Naive thymus-derived CD8-positive, alpha-beta T cell (primary cell): ENCODE measurements around the gene FAM107A. TPM values are rescaled to one million over a fixed set of nuclear protein-coding genes. Genes with fewer than 3 reads are reported as not detected.
A peak's percentile ranks its signal among the peaks of the same experiment; 100 is the strongest.

Experiments used
- ATAC-seq, 2 donors: fragments of 150-1000 bp; cut with Tn5 transposase in 1 of 2; sonication (Bioruptor Pico), chemical (Tn5 transposase) in 1 of 2; 1 replicate in 1 of 2; 2 replicates in 1 of 2; pipeline ENCODE4 v1.10.0; 2021; ENCODE audit warnings: mild to moderate bottlenecking in 2 of 2, moderate library complexity in 2 of 2
- POLR2A ChIA-PET: fragments of 350-600 bp; sonication (Branson Sonifier 250); formaldehyde crosslinking; loops from one replicate; lab custom pipeline; 2021; ENCODE audit warnings: antibody characterized with exemption; lab: Charles Lee
- DNase-seq, 10 donors: peaks; one replicate each; pipeline versions ENCODE4 v3.0.0 to v3.0.0-alpha.2; 2020 to 2022
- H3K27ac Mint-ChIP-seq, 10 donors: one replicate each; pipeline ENCODE4 v1.8.0; 2020 to 2022; ENCODE audit warnings: mild to moderate bottlenecking in 10 of 10, mixed read lengths in 10 of 10, moderate library complexity in 4 of 10, inconsistent platforms in 1 of 10
- H3K27me3 Mint-ChIP-seq, 5 donors: one replicate each; pipeline ENCODE4 v1.8.0; 2021 to 2022; ENCODE audit warnings: mixed read lengths in 5 of 5
- H3K36me3 Mint-ChIP-seq, 3 donors: one replicate each; pipeline ENCODE4 v1.8.0; 2020 to 2022; ENCODE audit warnings: mixed read lengths in 3 of 3, mild to moderate bottlenecking in 2 of 3, inconsistent platforms in 1 of 3
- H3K4me1 Mint-ChIP-seq, 4 donors: one replicate each; pipeline ENCODE4 v1.8.0; 2021 to 2022; ENCODE audit warnings: mixed read lengths in 4 of 4
- H3K4me3 Mint-ChIP-seq, 10 donors: one replicate each; pipeline ENCODE4 v1.8.0; 2020 to 2022; ENCODE audit warnings: mild to moderate bottlenecking in 10 of 10, mixed read lengths in 10 of 10, moderate library complexity in 6 of 10, inconsistent platforms in 1 of 10
- H3K9me3 Mint-ChIP-seq, 9 donors: one replicate each; pipeline ENCODE4 v1.8.0; 2020 to 2022; ENCODE audit warnings: mixed read lengths in 9 of 9, mild to moderate bottlenecking in 3 of 9, inconsistent platforms in 1 of 9, moderate library complexity in 1 of 9
- polyA plus RNA-seq, 3 donors: library from polyadenylated mRNA; unstranded; fragments of 300-500 nt; fragmentation: Illumina TruSeq; gene quantifications; one replicate each; pipeline ENCODE4 v1.2.3, GENCODE V29; 2021
- total RNA-seq, 8 experiments: library from RNA in 2 of 8; stranded (reverse) in 2 of 8; gene quantifications; one replicate each; pipeline ENCODE4 v1.2.3 and lab custom pipeline; 2021 to 2026

The FAM107A gene
- total and polyA plus RNA-seq, 5 experiments from 2014 or later = not detected

DNA sequence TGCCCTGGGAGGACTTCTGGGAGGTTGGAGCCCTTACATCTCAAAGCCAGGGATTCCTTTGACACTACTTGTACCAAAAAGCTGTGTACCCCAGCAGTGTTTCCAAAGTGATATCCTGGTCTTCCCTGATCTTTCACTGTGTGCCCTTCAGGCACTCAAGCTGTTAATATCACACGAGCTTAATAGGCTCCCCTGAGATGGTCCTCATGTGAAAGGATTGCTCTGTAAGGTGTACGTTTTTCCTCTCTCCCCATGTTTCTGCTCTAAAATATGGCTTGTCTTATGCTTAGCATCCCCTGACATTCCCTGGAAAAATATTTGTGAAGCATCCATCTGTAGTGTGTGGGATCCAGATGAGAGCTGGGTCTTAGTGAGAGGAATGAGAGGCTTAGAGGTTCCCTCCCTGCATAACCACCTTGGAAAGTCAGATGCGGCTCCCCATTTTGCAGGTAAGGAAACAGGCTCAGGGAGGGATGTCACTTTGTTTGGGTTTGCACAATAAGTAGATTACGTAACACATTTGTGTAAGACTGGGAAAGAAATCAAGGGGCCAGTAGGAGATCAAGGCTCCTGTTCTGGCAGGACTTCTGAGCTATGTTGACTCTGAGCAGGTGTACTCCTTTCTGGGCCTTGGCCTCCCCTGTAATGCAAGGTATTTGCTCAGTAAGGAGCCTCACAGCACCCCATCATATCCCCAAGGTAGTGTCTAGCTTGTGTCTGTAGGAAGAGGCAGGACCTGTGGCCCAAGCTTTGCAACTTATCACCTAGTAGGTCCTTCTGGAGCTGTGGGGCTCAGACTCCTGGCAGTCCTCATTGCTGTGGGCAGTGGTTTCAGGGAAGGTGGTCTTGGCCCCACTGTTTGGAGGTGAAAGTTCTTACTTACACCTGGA, 39.5 kb downstream of the FAM107A start:
- H3K4me1 Mint-ChIP-seq = peaks cover 3 to 7% (median 5%) of the 10 kb centered on the region in 4 donors
- ATAC-seq (no peak), DNase-seq (no peak)
- no peaks in the 10 kb centered on the region for H3K9me3 Mint-ChIP-seq
- no peak overlapping the region for H3K4me3 Mint-ChIP-seq
- no peaks in the 10 kb centered on the region for H3K36me3 Mint-ChIP-seq
- H3K27me3 Mint-ChIP-seq = peaks cover 0 to under 1% (median 0%) of the 10 kb centered on the region in 5 donors
- POLR2A ChIA-PET = no interaction called here
- H3K27ac Mint-ChIP-seq = no peak overlapping the region

DNA sequence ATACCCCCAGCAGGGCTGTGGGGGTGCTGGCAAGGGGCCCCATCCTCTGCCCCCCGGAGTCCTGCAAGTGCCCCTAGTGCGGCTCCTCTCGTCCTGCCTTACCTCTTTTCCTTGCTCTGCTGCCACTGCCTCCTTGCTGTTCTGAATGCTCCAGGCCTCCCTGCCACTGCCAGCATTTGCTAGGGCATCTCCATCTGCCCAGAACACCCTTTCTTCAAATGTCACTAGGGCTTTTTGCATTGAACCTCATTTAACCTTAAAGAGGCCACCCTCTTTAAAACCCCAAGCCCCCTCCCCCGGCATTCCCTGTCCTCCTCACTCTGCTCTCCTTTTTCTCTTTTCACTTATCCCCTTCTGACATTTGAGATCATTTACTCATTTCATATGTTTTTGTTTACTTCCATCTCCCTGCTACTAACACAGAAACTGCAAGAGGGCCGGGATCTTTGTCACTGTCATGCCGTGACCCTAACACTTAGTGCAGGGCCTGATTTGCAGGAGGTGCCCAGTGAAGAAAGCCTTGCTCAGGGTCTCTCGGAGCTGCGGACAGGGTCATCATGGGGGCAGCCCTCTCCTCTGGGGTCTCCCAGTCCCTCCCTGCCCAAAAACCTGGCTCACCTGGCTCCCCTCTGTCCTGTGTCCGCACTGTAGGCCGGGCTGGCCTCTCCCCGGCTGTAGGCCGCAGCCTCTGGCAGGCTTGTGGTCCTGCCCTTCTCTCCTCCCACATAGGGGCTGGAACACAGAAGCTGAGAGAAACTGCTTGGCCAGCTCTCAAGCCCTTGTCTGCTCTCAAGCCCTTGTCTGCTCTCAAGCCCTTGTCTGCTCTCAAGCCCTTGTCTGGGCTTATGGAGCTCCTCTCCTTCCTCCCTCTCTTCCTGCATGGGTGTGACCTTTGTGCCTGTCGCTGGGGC, 40.4 kb downstream of the FAM107A start, which contains the start of gene ACOX2:
TSS of gene ACOX2 (minus strand) at position 690 of the 911 bp plus-strand sequence. CDS start 2,084 bp downstream, outside the sequence.
- H3K9me3 Mint-ChIP-seq = no peaks in the 10 kb centered on the region
- H3K4me1 Mint-ChIP-seq = peaks cover 6 to 10% (median 8%) of the 10 kb centered on the region in 4 donors
- no peaks in the 10 kb centered on the region for H3K36me3 Mint-ChIP-seq
- peaks cover 0 to 1% (median 0%) of the 10 kb centered on the region in 5 donors for H3K27me3 Mint-ChIP-seq
- no peak within 1 kb of the TSS for H3K27ac Mint-ChIP-seq
- no peak within 1 kb of the TSS for H3K4me3 Mint-ChIP-seq
- no peak for DNase-seq
- no peak for ATAC-seq
- POLR2A ChIA-PET = no interaction called here

- Mint-ChIP-seq H3K4me1 (peaks cover 6 to 10% (median 8%) of the 10 kb centered on the region in 4 donors), H3K9me3 (no peaks in the 10 kb centered on the region), H3K36me3 (no peaks in the 10 kb centered on the region), H3K27me3 (peaks cover 0 to 1% (median 0%) of the 10 kb centered on the region in 5 donors), H3K4me3 (no peak overlapping the region), H3K27ac (no peak overlapping the region)
- POLR2A ChIA-PET = no interaction called here
- DNase-seq (no peak), ATAC-seq (no peak)
Observed at GRCh38 chr3:58535531-58536500, 41.4 kb downstream of the FAM107A start.

DNA sequence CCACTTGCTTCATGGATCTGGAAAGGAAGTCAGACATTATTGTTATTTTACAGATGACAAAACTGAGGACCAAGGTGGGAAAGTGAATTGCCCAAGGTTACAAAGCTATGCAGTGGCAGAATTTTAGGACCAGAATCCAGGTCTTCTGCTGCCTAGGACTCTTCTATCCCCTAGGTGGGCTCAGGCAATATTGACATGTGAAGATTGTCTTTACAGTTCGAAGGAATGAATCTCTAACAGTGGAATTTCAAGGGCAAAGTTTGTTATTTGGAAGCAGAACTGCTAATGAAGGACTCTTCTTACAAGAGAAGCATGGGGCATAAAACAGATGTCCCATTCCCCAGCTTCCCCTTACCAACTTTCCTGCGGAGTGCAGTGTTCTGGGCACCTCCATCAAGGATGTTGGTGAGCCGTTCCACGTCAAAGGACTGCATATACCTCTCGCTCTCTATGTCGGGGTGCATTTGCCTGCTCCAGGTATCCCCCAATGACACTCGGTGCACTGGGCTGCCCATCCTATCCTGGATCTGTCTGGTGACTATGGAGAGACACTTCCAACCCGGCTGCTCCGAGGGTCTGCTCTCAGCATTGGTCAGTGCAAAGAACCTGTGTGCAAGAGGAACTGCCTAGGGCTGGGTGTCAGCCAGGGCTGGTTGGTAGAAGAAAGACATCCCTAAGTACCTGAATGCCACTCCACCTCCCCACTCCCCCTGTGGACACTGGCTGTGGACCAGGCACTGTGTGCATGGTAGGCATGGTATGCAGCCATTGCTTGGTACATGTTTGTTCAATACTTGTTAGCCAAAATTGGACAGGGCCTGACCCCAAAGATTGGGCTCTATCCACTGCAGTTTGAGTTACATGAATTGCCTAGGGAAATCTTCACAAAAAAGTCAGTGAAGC, 42.3 kb downstream of the FAM107A start:
- Mint-ChIP-seq H3K36me3 (no peaks in the 10 kb centered on the region), H3K4me1 (peaks cover 6 to 10% (median 8%) of the 10 kb centered on the region in 4 donors), H3K27me3 (peaks cover 0 to 1% (median 0%) of the 10 kb centered on the region in 5 donors), H3K9me3 (no peaks in the 10 kb centered on the region), H3K27ac (peak overlapping the region in 1 of 10 donors; percentile 3), H3K4me3 (no peak overlapping the region)
- ATAC-seq (no peak), DNase-seq (no peak)
- POLR2A ChIA-PET = interaction anchor here (1.4 kb wide), 1 partner anchor 43 kb away, joined by 3 read pairs; no protein-coding TSS in a partner anchor

- Mint-ChIP-seq H3K36me3 (no peaks in the 10 kb centered on the region), H3K27me3 (peaks cover 0 to 1% (median 0%) of the 10 kb centered on the region in 5 donors), H3K27ac (peak overlapping the region in 4 of 10 donors; percentile 35 to 80 (median 64)), H3K4me3 (no peak overlapping the region), H3K4me1 (peaks cover 6 to 10% (median 8%) of the 10 kb centered on the region in 4 donors), H3K9me3 (no peaks in the 10 kb centered on the region)
- POLR2A ChIA-PET = no interaction called here
- ATAC-seq (peak; percentile 98 to 99), DNase-seq (peak; percentile 63 to 87 (median 70))
Observed at GRCh38 chr3:58532794-58533220, 44.4 kb downstream of the FAM107A start.

DNA sequence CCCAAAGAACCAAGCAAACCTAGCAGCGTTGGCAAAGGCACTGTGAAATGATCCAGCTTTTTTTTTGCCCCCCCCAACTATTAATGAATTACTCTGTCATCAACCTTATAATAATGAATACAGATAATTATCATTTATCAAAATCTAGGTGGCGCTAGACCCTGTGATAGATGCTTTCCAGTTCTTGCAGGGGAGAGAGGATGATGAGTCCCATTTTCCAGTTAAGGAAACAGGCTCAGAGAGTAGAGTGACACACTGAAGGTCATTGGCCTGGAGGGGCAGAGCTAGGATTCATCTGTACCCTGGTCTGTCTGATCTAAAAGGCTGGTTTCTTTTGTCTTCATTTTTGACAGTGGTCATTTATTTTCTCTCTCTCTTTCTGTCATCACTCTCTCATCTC, 45.2 kb downstream of the FAM107A start:
- H3K4me1 Mint-ChIP-seq = peaks cover 6 to 10% (median 8%) of the 10 kb centered on the region in 4 donors
- DNase-seq (no peak), ATAC-seq (no peak)
- no peak overlapping the region for H3K4me3 Mint-ChIP-seq
- H3K36me3 Mint-ChIP-seq = peaks cover 0 to 1% (median 0%) of the 10 kb centered on the region in 3 donors
- peaks cover 0 to 1% (median 0%) of the 10 kb centered on the region in 5 donors for H3K27me3 Mint-ChIP-seq
- H3K9me3 Mint-ChIP-seq = no peaks in the 10 kb centered on the region
- H3K27ac Mint-ChIP-seq = no peak overlapping the region
- POLR2A ChIA-PET = interaction anchor here (0.9 kb wide), 1 partner anchor 220 kb away, joined by 3 read pairs; no protein-coding TSS in a partner anchor

DNA sequence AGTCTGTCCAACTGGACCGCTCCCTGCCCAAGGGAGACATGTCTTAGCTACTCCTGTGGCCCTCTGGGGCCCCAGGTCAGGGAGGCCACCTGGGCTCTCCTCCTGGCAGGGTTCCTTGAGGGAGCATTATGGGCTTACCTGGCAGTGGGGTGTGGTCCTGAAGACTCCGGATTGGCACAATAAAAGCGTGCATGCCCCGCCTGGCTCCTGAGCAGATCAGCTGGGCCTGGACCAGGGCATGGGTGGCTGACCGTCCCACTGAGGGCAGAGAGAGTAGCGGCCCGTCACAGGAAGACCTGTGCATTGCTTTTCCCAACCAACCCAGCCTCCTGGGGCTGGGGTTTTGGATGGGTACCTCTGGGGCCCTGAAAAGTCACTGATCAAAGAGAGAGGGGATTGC, 45.6 kb downstream of the FAM107A start:
- H3K9me3 Mint-ChIP-seq = no peaks in the 10 kb centered on the region
- no peak for DNase-seq
- no peak overlapping the region for H3K27ac Mint-ChIP-seq
- peaks cover 0 to 1% (median 0%) of the 10 kb centered on the region in 5 donors for H3K27me3 Mint-ChIP-seq
- peaks cover 0 to 3% (median 0%) of the 10 kb centered on the region in 3 donors for H3K36me3 Mint-ChIP-seq
- no peak for ATAC-seq
- POLR2A ChIA-PET = interaction anchor here (0.9 kb wide), 1 partner anchor 220 kb away, joined by 3 read pairs; no protein-coding TSS in a partner anchor
- H3K4me1 Mint-ChIP-seq = peaks cover 6 to 10% (median 8%) of the 10 kb centered on the region in 4 donors
- H3K4me3 Mint-ChIP-seq = no peak overlapping the region

DNA sequence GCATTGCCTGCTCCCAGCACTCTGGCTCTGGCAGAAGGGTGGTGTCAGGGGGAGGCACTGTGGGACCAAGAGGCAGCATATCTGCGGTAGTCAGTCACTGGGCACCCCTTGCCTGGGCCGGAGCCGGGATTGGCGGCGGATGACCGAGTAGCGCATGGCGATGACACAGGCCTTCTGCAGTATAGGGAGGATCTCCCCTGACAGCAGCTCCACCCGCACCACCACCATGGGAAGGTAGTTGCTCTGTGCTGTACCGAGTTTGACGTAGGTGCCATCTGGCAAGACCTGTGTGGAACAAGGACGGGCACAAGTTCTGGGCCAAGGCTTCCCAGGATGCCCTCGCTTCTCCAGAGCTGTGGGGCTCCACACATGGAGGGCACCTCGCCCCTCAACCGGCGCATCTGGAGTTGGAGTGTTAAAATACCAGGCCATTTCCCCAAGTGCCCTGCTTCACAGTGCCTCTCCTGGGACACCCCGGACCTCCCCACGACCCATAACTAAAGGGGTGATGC, 46.8 kb downstream of the FAM107A start:
- Mint-ChIP-seq H3K27me3 (peaks cover 0 to 1% (median 0%) of the 10 kb centered on the region in 5 donors), H3K36me3 (peaks cover 0 to 3% (median 0%) of the 10 kb centered on the region in 3 donors), H3K27ac (no peak overlapping the region), H3K4me3 (no peak overlapping the region), H3K9me3 (no peaks in the 10 kb centered on the region), H3K4me1 (peaks cover 5 to 10% (median 6%) of the 10 kb centered on the region in 4 donors)
- ATAC-seq (no peak), DNase-seq (no peak)
- POLR2A ChIA-PET = no interaction called here

GRCh38 chr3:58529516-58530353, 47.5 kb downstream of the FAM107A start:
- ATAC-seq (no peak), DNase-seq (no peak)
- POLR2A ChIA-PET = no interaction called here
- H3K27ac Mint-ChIP-seq = no peak overlapping the region
- H3K9me3 Mint-ChIP-seq = no peaks in the 10 kb centered on the region
- H3K4me1 Mint-ChIP-seq = peaks cover 5 to 10% (median 6%) of the 10 kb centered on the region in 4 donors
- peaks cover 0 to 1% (median 0%) of the 10 kb centered on the region in 5 donors for H3K27me3 Mint-ChIP-seq
- H3K36me3 Mint-ChIP-seq = peaks cover 0 to 3% (median 0%) of the 10 kb centered on the region in 3 donors
- no peak overlapping the region for H3K4me3 Mint-ChIP-seq

DNA sequence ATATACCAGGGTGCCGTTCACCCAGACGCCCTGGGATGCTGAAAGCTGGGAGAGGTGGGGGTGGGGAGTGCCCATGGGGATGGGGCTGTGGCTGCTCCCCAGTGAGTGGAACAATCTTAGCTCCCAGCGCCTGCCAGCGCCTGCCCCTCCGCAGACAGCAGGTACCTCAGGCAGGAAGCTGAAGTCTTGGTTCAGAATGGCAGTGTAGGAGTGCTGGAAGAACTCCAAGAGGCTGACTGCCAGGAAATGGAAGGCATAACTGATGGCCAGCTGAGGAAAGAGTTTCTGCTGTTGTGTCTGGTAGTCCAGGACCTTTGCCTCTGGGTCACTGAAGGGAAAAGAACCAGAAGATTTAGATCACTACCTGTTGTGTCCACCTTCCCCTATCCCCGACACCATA, 48.6 kb downstream of the FAM107A start:
- Mint-ChIP-seq H3K27ac (no peak overlapping the region), H3K27me3 (peaks cover 0 to 1% (median 0%) of the 10 kb centered on the region in 5 donors)
- POLR2A ChIA-PET = no interaction called here

More for the DNA sequence above, 48.6 kb downstream of the FAM107A start:
- ATAC-seq (no peak), DNase-seq (no peak)
- Mint-ChIP-seq H3K36me3 (peaks cover 0 to 3% (median 0%) of the 10 kb centered on the region in 3 donors), H3K9me3 (no peaks in the 10 kb centered on the region), H3K4me1 (peaks cover 5 to 10% (median 6%) of the 10 kb centered on the region in 4 donors), H3K4me3 (no peak overlapping the region)
